PC-9 (cell line): Measurements from ENCODE around the gene CNR1. TPM values are rescaled to one million over a fixed set of nuclear protein-coding genes. Genes with fewer than 3 reads are reported as not detected.

Experiments
- BruUV-seq: library from RNA; stranded (reverse); fragments of 400-500 nt; replicated peaks from 2 replicates; lab custom pipeline; 2021; lab: Mats Ljungman, UMichigan
- CTCF ChIA-PET: fragments of 300-600 bp; sonication (Branson Sonifier 250); formaldehyde crosslinking; loops from one replicate; lab custom pipeline; 2022; ENCODE audit warnings: antibody characterized with exemption; lab: Charles Lee
- POLR2A ChIA-PET: fragments of 300-600 bp; sonication (Branson Sonifier 250); formaldehyde crosslinking; loops from one replicate; lab custom pipeline; 2022; ENCODE audit warnings: antibody characterized with exemption; ENCODE audit not compliant: unreplicated experiment; lab: Charles Lee
- DNase-seq, 2 experiments: peaks; one replicate each; pipeline versions ENCODE4 v3.0.0 to v3.0.0-alpha.2; 2015 to 2022; ENCODE audit warnings: mixed read lengths in 1 of 2
- H2AFZ ChIP-seq: fragments of 200-600 bp; sonication (generic); 2 replicates; pipeline ENCODE4 v1.8.1; 2017; ENCODE audit warnings: antibody characterized with exemption
- H3F3A ChIP-seq: fragments of 200-600 bp; sonication (generic); 2 replicates; pipeline ENCODE4 v1.8.1; 2017; ENCODE audit warnings: antibody characterized with exemption, mild to moderate bottlenecking, low read depth; ENCODE audit not compliant: insufficient read depth
- H3K27ac ChIP-seq: fragments of 200-600 bp; sonication (generic); 2 replicates; pipeline ENCODE4 v1.6.1; 2016; ENCODE audit warnings: mixed run types
- H3K27me3 ChIP-seq: fragments of 200-600 bp; sonication (generic); 2 replicates; pipeline ENCODE4 v1.6.1; 2016; ENCODE audit warnings: low read depth, mixed run types; ENCODE audit not compliant: insufficient read depth
- H3K36me3 ChIP-seq: fragments of 200-600 bp; sonication (generic); 2 replicates; pipeline ENCODE4 v1.6.1; 2016; ENCODE audit warnings: low read depth, mixed run types
- H3K4me1 ChIP-seq: fragments of 200-600 bp; sonication (generic); replicated peaks from 2 replicates; pipeline ENCODE4 v1.6.1; 2016; ENCODE audit warnings: mixed run types; ENCODE audit not compliant: insufficient read depth
- H3K4me2 ChIP-seq: fragments of 200-600 bp; sonication (generic); 2 replicates; pipeline ENCODE4 v1.6.1; 2017; ENCODE audit warnings: mixed run types
- H3K4me3 ChIP-seq: fragments of 200-600 bp; sonication (generic); 2 replicates; pipeline ENCODE4 v1.6.1; 2016; ENCODE audit warnings: mixed run types
- H3K79me2 ChIP-seq: fragments of 200-600 bp; sonication (generic); 2 replicates; pipeline ENCODE4 v1.6.1; 2017; ENCODE audit warnings: low read depth, mixed run types
- H3K9me2 ChIP-seq: fragments of 200-600 bp; sonication (generic); 2 replicates; pipeline ENCODE4 v1.8.1; 2017; ENCODE audit warnings: mild to moderate bottlenecking; ENCODE audit not compliant: insufficient read depth
- H3K9me3 ChIP-seq: fragments of 200-600 bp; sonication (generic); 2 replicates; pipeline ENCODE4 v1.8.1; 2016; ENCODE audit warnings: low read depth; ENCODE audit not compliant: insufficient read depth
- H4K20me1 ChIP-seq: fragments of 200-600 bp; sonication (generic); 2 replicates; pipeline ENCODE4 v1.8.1; 2017; ENCODE audit not compliant: insufficient read depth
- EZH2 ChIP-seq: fragments of 200-600 bp; sonication (generic); IDR thresholded peaks from 2 replicates; pipeline ENCODE4 v1.8.0; 2017; ENCODE audit warnings: antibody characterized with exemption, low read depth
- intact Hi-C: fragments of 100-400 bp; cut with micrococcal nuclease; formaldehyde crosslinking; loops from one replicate; pipeline ENCODE4 v1.10.0; 2022; ENCODE audit not compliant: unreplicated experiment
- total RNA-seq: library from RNA; stranded (reverse); gene quantifications from 2 replicates; pipeline ENCODE4 v1.2.3, GENCODE V29; 2021
- TF ChIP-seq, protein P1 (sequence below): fragments of 200-600 bp; sonication (generic); conservative IDR thresholded peaks from 2 replicates; pipeline ENCODE4 v1.6.1; 2017; ENCODE audit warnings: mixed run types, antibody characterized with exemption, mild to moderate bottlenecking, moderate library complexity

CNR1 gene
- total RNA-seq, 1 experiment from 2014 or later = not detected

DNA sequence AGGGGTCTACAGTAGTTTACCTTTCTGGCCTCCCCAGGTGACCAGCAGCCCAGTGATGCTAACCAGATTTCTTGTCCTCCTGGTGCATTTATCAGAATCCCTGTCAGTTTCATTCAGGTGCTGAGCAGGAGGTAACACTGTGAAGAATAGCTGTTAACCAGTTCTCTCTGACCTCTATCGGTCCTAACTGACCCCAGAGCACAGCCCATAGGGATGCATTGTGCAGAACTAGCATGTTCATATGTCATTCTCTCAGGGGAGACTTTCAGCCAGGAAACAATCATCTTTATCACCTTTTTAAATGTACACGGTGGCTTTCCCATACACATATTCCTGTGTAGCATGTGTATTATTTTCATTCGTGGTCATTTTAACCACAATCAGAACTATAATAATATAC lies 49.9 kb downstream of the CNR1 start:
- Histone ChIP-seq H3K9me3 (no peaks in the 10 kb centered on the region), H3K4me2 (no peak overlapping the region), H3K9me2 (no peaks in the 10 kb centered on the region), H3F3A (no peaks in the 10 kb centered on the region), H3K79me2 (no peaks in the 10 kb centered on the region), H3K27me3 (no peaks in the 10 kb centered on the region), H3K27ac (no peak overlapping the region), H4K20me1 (no peaks in the 10 kb centered on the region), H3K4me1 (no peaks in the 10 kb centered on the region), H3K36me3 (no peaks in the 10 kb centered on the region), H2AFZ (no peak overlapping the region), H3K4me3 (no peak overlapping the region)
- BruUV-seq = no TSS peak
- ChIA-PET POLR2A (no interaction called here), CTCF (no interaction called here)
- no peak for DNase-seq
- TF ChIP-seq EZH2 = no peak
- TF ChIP-seq, protein P1, sequence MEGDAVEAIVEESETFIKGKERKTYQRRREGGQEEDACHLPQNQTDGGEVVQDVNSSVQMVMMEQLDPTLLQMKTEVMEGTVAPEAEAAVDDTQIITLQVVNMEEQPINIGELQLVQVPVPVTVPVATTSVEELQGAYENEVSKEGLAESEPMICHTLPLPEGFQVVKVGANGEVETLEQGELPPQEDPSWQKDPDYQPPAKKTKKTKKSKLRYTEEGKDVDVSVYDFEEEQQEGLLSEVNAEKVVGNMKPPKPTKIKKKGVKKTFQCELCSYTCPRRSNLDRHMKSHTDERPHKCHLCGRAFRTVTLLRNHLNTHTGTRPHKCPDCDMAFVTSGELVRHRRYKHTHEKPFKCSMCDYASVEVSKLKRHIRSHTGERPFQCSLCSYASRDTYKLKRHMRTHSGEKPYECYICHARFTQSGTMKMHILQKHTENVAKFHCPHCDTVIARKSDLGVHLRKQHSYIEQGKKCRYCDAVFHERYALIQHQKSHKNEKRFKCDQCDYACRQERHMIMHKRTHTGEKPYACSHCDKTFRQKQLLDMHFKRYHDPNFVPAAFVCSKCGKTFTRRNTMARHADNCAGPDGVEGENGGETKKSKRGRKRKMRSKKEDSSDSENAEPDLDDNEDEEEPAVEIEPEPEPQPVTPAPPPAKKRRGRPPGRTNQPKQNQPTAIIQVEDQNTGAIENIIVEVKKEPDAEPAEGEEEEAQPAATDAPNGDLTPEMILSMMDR = no peak
- intact Hi-C loops = no loop called here

DNA sequence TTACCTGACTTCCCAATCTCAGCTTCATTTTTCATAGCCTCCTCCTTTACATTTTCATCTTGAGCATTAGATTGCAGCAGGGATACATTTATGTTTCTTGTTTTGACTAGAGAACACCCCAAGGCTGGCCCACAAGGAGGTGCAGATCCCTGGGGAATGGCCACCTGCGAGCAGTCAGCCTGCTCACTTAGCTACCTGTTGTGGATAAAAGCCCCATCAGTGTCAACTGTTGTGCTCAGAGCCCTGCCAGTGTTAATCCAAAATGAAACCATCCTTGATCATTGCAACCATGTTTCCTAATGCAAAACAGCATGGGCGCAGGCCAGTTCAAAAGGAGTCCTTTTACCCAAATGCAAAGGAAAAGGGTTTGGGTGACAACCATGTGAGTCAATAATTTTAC lies 50.8 kb downstream of the CNR1 start:
- intact Hi-C loops = no loop called here
- no peaks in the 10 kb centered on the region for H3K79me2 ChIP-seq

GRCh38 chr6:88114838-88115237 lies 51.3 kb downstream of the CNR1 start:
- Histone ChIP-seq H3K79me2 (no peaks in the 10 kb centered on the region), H3F3A (no peaks in the 10 kb centered on the region), H3K27ac (no peak overlapping the region), H3K4me3 (no peak overlapping the region), H3K27me3 (no peaks in the 10 kb centered on the region), H2AFZ (no peak overlapping the region), H3K4me1 (no peaks in the 10 kb centered on the region), H3K9me2 (no peaks in the 10 kb centered on the region), H4K20me1 (no peaks in the 10 kb centered on the region), H3K4me2 (no peak overlapping the region), H3K36me3 (no peaks in the 10 kb centered on the region), H3K9me3 (no peaks in the 10 kb centered on the region)
- ChIA-PET POLR2A (no interaction called here), CTCF (no interaction called here)
- no TSS peak for BruUV-seq
- TF ChIP-seq, protein P1 = no peak
- TF ChIP-seq EZH2 = no peak
- intact Hi-C loops = no loop called here
- no peak for DNase-seq

More for the DNA sequence above, 50.8 kb downstream of the CNR1 start:
- Histone ChIP-seq H2AFZ (no peak overlapping the region), H3K4me1 (no peaks in the 10 kb centered on the region), H4K20me1 (no peaks in the 10 kb centered on the region), H3K27me3 (no peaks in the 10 kb centered on the region), H3K4me3 (no peak overlapping the region), H3K9me2 (no peaks in the 10 kb centered on the region), H3K9me3 (no peaks in the 10 kb centered on the region), H3K27ac (no peak overlapping the region), H3K36me3 (no peaks in the 10 kb centered on the region), H3F3A (no peaks in the 10 kb centered on the region), H3K4me2 (no peak overlapping the region)
- ChIA-PET POLR2A (no interaction called here), CTCF (no interaction called here)
- TF ChIP-seq EZH2 = no peak
- TF ChIP-seq, protein P1 = no peak
- no peak for DNase-seq
- BruUV-seq = no TSS peak
